IPS-18a (cell line): ENCODE measurements around the gene POU6F1.
A peak's percentile ranks its signal among the peaks of the same experiment; 100 is the strongest.

ENCODE experiments used
- H3K27ac ChIP-seq: one replicate; pipeline ENCODE4 v1.5.1; 2013; ENCODE audit warnings: low read length
- H3K27me3 ChIP-seq: one replicate; pipeline ENCODE4 v1.6.1; 2013; ENCODE audit warnings: mild to moderate bottlenecking, low read length; ENCODE audit not compliant: control insufficient read depth, insufficient read depth
- H3K36me3 ChIP-seq: one replicate; pipeline ENCODE4 v1.6.1; 2013; ENCODE audit warnings: low read depth, low read length; ENCODE audit not compliant: control insufficient read depth
- H3K4me1 ChIP-seq: one replicate; pipeline ENCODE4 v1.6.1; 2013; ENCODE audit warnings: low read depth, low read length; ENCODE audit not compliant: control insufficient read depth
- H3K4me3 ChIP-seq: one replicate; pipeline ENCODE4 v1.5.1; 2013; ENCODE audit warnings: low read length
- H3K9ac ChIP-seq: one replicate; pipeline ENCODE4 v1.6.1; 2013; ENCODE audit warnings: mild to moderate bottlenecking, low read length, moderate library complexity
- H3K9me3 ChIP-seq: one replicate; pipeline ENCODE4 v1.6.1; 2013; ENCODE audit warnings: low read depth, low read length; ENCODE audit not compliant: control insufficient read depth

The POU6F1 gene

GRCh38 chr12:51177897-51178296, 40.0 kb downstream of the POU6F1 start:
- Histone ChIP-seq H3K27ac (no peak overlapping the region), H3K27me3 (no peaks in the 10 kb centered on the region), H3K36me3 (no peaks in the 10 kb centered on the region), H3K9me3 (no peaks in the 10 kb centered on the region), H3K9ac (no peak overlapping the region), H3K4me1 (no peaks in the 10 kb centered on the region), H3K4me3 (no peak overlapping the region)

DNA sequence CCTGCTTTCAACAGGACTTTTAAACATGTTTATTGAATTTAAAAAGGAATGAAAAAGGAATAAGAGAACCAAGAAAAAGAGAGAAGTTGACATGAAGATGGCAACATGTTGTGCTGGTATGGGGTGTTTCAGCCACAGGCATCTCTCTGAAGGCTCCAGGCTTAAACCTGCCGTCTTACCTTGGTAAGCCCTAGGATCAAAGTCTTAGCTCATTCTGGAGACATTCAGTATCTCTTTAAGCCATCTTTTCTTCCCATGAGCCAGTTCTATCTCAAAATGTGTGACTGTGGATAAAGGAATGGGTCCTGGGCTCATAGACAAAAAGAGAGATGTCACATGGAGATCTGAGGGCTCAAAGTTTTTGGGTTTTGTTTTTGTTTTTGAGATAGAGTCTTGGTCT, 43.4 kb downstream of the POU6F1 start:
- Histone ChIP-seq H3K36me3 (no peaks in the 10 kb centered on the region), H3K27me3 (no peaks in the 10 kb centered on the region), H3K27ac (no peak overlapping the region), H3K9me3 (no peaks in the 10 kb centered on the region), H3K9ac (no peak overlapping the region), H3K4me1 (no peaks in the 10 kb centered on the region), H3K4me3 (no peak overlapping the region)

DNA sequence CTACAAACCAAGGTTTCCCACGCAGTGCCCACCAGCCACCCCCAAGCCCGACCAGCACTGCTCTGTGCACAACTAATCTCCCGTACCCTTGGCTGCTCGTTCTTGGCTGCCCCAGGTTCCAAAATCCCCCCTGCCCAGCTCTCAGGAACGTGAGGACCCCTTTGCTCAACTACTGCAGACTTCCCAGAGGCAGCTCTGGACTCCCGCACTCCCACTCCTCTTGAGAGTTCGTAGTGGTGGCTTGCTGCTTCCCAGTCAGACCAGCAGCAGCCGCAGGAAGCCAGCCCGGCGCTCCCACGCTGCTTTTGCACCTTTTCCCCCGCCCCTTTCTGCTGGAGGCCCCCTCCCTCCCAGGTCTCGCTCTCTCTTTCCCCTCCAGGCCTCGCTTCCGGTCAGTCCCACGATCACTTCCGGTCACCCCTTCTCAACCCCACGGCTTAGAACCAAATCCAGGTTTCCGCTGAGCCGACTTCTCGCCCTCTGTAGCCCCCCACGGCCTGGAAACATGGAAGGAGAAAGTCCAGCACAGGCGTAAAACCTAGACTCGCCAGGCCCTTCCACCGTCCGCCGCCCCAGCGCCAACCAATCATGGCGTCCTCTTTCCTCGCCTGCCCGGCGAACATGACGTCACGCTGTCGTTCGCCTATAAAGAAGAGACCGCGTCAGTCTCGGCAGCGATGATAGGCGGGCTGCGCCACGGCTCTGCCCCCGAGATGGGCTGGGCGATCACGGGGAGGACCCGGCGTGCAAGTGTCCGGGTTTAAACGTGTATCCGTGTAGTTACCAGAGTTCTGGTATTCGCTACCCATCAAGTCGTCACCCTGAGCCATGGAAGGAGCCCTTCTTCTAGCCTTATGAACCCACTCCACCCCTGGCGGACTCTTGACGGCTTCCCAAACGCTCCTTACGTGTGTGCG, 45.1 kb downstream of the POU6F1 start, which contains the start of gene TFCP2:
Gene TFCP2 (minus strand): TSS at position 621 of the 917 bp plus-strand sequence. CDS start 713 bp downstream, outside the sequence.
- peak within 1 kb of the TSS; percentile 99 for H3K27ac ChIP-seq
- H3K27me3 ChIP-seq: no peaks in the 10 kb centered on the region
- H3K4me1 ChIP-seq: no peaks in the 10 kb centered on the region
- no peaks in the 10 kb centered on the region for H3K36me3 ChIP-seq
- no peaks in the 10 kb centered on the region for H3K9me3 ChIP-seq
- peak within 1 kb of the TSS; percentile 92 for H3K4me3 ChIP-seq
- H3K9ac ChIP-seq: peak within 1 kb of the TSS; percentile 89

DNA sequence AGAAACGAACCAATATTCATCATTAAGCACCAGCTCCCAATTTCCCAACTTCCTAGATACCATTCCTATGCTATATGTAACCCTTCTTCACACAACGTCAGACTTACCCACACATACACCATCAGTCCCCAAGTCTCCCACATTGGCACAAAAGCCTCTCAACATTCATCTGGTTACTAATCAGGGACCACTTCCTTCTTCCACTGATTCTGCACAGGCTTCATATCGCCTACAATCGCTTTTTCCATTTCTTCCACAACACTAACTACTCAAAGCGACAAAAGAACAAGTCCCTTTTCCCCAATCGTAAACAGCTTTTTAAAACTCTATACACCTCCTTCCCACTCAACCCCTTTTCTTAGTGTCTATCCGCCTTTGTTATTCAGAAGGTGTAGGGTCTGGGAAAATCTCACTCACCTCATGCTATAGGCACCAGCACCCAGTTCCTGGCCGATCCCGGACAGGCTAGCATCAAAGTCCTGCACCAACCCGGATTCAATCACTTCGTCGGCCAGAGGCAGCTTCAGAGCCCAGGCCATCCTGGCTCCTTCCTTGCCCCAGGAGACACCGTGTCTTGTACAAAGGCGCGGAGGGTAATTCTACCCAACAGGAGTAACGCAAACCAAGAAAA, 45.9 kb downstream of the POU6F1 start:
- Histone ChIP-seq H3K27ac (peak overlapping the region; percentile 99), H3K9me3 (no peaks in the 10 kb centered on the region), H3K4me3 (peak overlapping the region; percentile 92), H3K4me1 (no peaks in the 10 kb centered on the region), H3K36me3 (no peaks in the 10 kb centered on the region), H3K27me3 (no peaks in the 10 kb centered on the region), H3K9ac (peak overlapping the region; percentile 89)

- Histone ChIP-seq H3K9me3 (no peaks in the 10 kb centered on the region), H3K27me3 (no peaks in the 10 kb centered on the region), H3K4me3 (no peak overlapping the region), H3K9ac (no peak overlapping the region), H3K4me1 (no peaks in the 10 kb centered on the region), H3K36me3 (no peaks in the 10 kb centered on the region), H3K27ac (no peak overlapping the region)
Measured at GRCh38 chr12:51163795-51164194, 54.1 kb downstream of the POU6F1 start.

DNA sequence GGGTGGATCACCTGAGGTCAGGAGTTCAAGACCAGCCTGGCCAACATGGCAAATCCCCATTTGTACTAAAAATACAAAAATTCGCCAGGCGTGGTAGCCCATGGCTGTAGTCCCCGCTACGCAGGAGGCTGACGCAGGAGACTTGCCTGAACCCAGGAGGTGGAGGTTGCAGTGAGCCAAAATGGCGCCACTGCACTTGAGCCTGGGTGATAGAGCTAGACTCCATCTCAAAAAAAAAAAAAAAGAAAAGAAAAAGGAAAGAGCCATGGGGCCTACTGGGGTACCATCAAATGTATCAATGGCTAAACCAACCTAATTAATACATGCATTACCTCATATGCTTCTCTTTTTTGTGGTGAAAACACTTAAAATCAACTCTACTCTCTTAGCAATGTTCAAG, 55.6 kb downstream of the POU6F1 start:
- Histone ChIP-seq H3K27me3 (no peaks in the 10 kb centered on the region), H3K9ac (no peak overlapping the region), H3K9me3 (no peaks in the 10 kb centered on the region), H3K4me3 (no peak overlapping the region), H3K27ac (no peak overlapping the region), H3K36me3 (no peaks in the 10 kb centered on the region), H3K4me1 (no peaks in the 10 kb centered on the region)

GRCh38 chr12:51160814-51161459, 56.9 kb downstream of the POU6F1 start:
- H3K4me3 ChIP-seq: no peak overlapping the region
- H3K9me3 ChIP-seq: no peaks in the 10 kb centered on the region
- H3K27ac ChIP-seq: no peak overlapping the region
- no peaks in the 10 kb centered on the region for H3K36me3 ChIP-seq
- no peak overlapping the region for H3K9ac ChIP-seq
- no peaks in the 10 kb centered on the region for H3K4me1 ChIP-seq
- H3K27me3 ChIP-seq: no peaks in the 10 kb centered on the region

DNA sequence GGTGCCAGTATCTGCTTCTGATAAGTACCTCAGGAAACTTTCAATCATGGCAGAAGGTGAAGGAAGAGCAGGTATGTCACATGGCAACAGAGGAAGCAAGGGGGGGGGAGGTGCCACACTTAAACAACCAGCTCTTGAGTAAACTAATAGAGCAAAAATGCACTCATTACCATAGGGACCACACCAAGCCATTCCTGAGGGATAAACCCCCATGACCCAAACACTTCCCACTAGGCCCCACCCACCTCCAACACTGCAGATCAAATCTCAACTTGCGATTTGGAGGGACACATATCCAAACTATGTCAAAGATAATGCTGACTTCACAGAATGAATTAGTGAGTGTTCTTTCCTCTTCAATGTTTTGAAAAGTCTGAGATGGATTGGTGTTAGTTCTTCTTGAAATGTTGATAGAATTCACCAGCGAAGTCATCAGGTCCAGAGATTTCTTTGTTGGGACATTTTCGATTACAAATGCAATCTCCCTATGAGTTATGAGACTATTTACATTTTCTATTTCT, 61.6 kb downstream of the POU6F1 start:
- no peaks in the 10 kb centered on the region for H3K4me1 ChIP-seq
- H3K9ac ChIP-seq: no peak overlapping the region
- no peaks in the 10 kb centered on the region for H3K9me3 ChIP-seq
- no peak overlapping the region for H3K27ac ChIP-seq
- H3K27me3 ChIP-seq: no peaks in the 10 kb centered on the region
- no peaks in the 10 kb centered on the region for H3K36me3 ChIP-seq
- H3K4me3 ChIP-seq: no peak overlapping the region

DNA sequence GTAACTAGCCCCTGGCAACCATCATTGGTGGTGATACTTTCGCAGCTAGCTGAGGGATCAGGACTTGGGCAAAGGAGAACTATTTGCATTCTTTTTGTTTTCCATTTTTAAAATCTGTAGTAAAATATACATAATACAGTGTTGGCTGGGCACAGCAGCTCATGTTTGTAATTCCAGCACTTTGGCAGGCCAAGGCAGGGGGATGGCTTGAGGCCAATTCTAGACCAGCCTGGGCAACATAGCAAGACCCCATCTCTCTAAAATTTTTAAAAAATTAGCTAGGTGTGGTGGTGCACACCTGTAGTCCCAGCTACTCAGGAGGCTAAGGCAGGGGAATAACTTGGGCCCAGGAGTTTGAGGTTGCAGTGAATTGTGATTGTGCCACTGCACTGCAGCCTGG, 64.9 kb downstream of the POU6F1 start:
- H3K27ac ChIP-seq: no peak overlapping the region
- no peak overlapping the region for H3K9ac ChIP-seq
- H3K27me3 ChIP-seq: no peaks in the 10 kb centered on the region
- H3K9me3 ChIP-seq: no peaks in the 10 kb centered on the region
- no peak overlapping the region for H3K4me3 ChIP-seq
- H3K4me1 ChIP-seq: no peaks in the 10 kb centered on the region
- H3K36me3 ChIP-seq: no peaks in the 10 kb centered on the region

GRCh38 chr12:51150777-51151176, 67.1 kb downstream of the POU6F1 start:
- Histone ChIP-seq H3K36me3 (no peaks in the 10 kb centered on the region), H3K4me1 (no peaks in the 10 kb centered on the region), H3K9me3 (no peaks in the 10 kb centered on the region), H3K4me3 (no peak overlapping the region), H3K9ac (no peak overlapping the region), H3K27me3 (no peaks in the 10 kb centered on the region), H3K27ac (no peak overlapping the region)

DNA sequence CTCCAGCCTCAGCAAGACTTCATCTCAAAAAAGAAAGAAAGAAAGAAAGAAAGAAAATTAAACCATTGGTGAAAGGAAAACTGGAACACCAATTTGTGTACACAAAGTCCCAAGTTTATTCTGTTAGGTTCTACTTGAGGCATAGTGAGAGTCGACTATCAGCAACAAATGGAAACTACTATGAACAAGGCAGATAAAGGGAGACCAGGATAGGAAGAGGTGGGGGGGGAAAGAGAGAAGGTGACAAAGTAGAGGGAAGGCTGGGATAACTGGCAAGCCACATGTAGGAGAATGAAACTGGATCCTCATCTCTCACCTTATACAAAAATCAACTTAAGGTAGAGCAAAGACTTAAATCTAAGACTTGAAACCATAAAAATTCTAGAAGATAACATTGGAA, 70.6 kb downstream of the POU6F1 start:
- H3K36me3 ChIP-seq: no peaks in the 10 kb centered on the region
- no peak overlapping the region for H3K27ac ChIP-seq
- H3K4me1 ChIP-seq: no peaks in the 10 kb centered on the region
- no peak overlapping the region for H3K9ac ChIP-seq
- H3K27me3 ChIP-seq: no peaks in the 10 kb centered on the region
- H3K4me3 ChIP-seq: no peak overlapping the region
- no peaks in the 10 kb centered on the region for H3K9me3 ChIP-seq
